Caco-2 (cell line): ENCODE measurements around the gene LCNL1. TPM values are rescaled to one million over a fixed set of nuclear protein-coding genes. Genes with fewer than 3 reads are reported as not detected.
A peak's percentile ranks its signal among the peaks of the same experiment; 100 is the strongest.

ENCODE experiments used
- BruUV-seq: library from RNA; stranded (reverse); fragments of 400-500 nt; replicated peaks from 2 replicates; lab custom pipeline; 2021; lab: Mats Ljungman, UMichigan
- CTCF ChIA-PET: fragments of 300-600 bp; sonication (Branson Sonifier 250); formaldehyde crosslinking; loops from one replicate; lab custom pipeline; 2022; ENCODE audit warnings: antibody characterized with exemption; lab: Charles Lee
- POLR2A ChIA-PET: fragments of 300-600 bp; sonication (Branson Sonifier 250); formaldehyde crosslinking; loops from one replicate; lab custom pipeline; 2022; ENCODE audit warnings: antibody characterized with exemption; lab: Charles Lee
- DNase-seq, 2 experiments: peaks; one replicate each; pipeline versions ENCODE4 v3.0.0 to v3.0.0-alpha.2; 2020 to 2022
- H3K27me3 ChIP-seq: replicated peaks from 2 replicates; pipeline ENCODE4 v1.6.0; 2011; ENCODE audit warnings: low read length; ENCODE audit not compliant: control insufficient read depth, insufficient read depth
- H3K36me3 ChIP-seq: 2 replicates; pipeline ENCODE4 v1.5.1; 2011; ENCODE audit warnings: low read length; ENCODE audit not compliant: control insufficient read depth, insufficient read depth
- H3K4me1 ChIP-seq: fragments of 250-450 bp; sonication (Bioruptor Pico); 2 replicates; pipeline ENCODE4 v1.5.1; 2020; ENCODE audit warnings: mild to moderate bottlenecking
- H3K4me3 ChIP-seq: 2 replicates; pipeline ENCODE4 v1.5.1; 2011; ENCODE audit warnings: low read depth, mild to moderate bottlenecking, control low read depth, low read length
- H3K9me3 ChIP-seq: fragments of 250-450 bp; sonication (Bioruptor Pico); 2 replicates; pipeline ENCODE4 v1.5.1; 2020; ENCODE audit warnings: mild to moderate bottlenecking, moderate library complexity
- H3K27ac Mint-ChIP-seq: one replicate; pipeline ENCODE4 v1.8.0; 2022; ENCODE audit warnings: mixed read lengths; ENCODE audit not compliant: unreplicated experiment
- H3K27me3 Mint-ChIP-seq: one replicate; pipeline ENCODE4 v1.8.0; 2022; ENCODE audit warnings: mixed read lengths; ENCODE audit not compliant: insufficient read depth, unreplicated experiment
- H3K36me3 Mint-ChIP-seq: one replicate; pipeline ENCODE4 v1.8.0; 2022; ENCODE audit warnings: mild to moderate bottlenecking, mixed read lengths; ENCODE audit not compliant: insufficient read depth, unreplicated experiment
- H3K4me1 Mint-ChIP-seq: one replicate; pipeline ENCODE4 v1.8.0; 2022; ENCODE audit warnings: low read depth, mixed read lengths; ENCODE audit not compliant: unreplicated experiment
- H3K4me3 Mint-ChIP-seq: one replicate; pipeline ENCODE4 v1.8.0; 2022; ENCODE audit warnings: mild to moderate bottlenecking, moderate library complexity, mixed read lengths; ENCODE audit not compliant: unreplicated experiment
- H3K9me3 Mint-ChIP-seq: one replicate; pipeline ENCODE4 v1.8.0; 2022; ENCODE audit warnings: mixed read lengths; ENCODE audit not compliant: unreplicated experiment
- intact Hi-C: fragments of 100-400 bp; cut with micrococcal nuclease; formaldehyde crosslinking; loops from one replicate; pipeline ENCODE4 v1.10.0; 2022; ENCODE audit not compliant: unreplicated experiment
- total RNA-seq: library from RNA; stranded (reverse); gene quantifications from 2 replicates; pipeline ENCODE4 v1.2.3, GENCODE V29; 2022
- TF ChIP-seq, protein P1 (sequence below), 2 experiments: fragments of 200-600 bp in 1 of 2; IDR thresholded peaks; 1 replicate in 1 of 2; 2 replicates in 1 of 2; pipeline versions ENCODE4 v1.5.1 to v1.8.0; 2011 to 2022; ENCODE audit warnings: antibody characterized with exemption in 1 of 2, control low read depth in 1 of 2, inconsistent platforms in 1 of 2, low read depth in 1 of 2, low read length in 1 of 2, mild to moderate bottlenecking in 1 of 2, moderate library complexity in 1 of 2; ENCODE audit not compliant: insufficient read depth in 1 of 2, severe bottlenecking in 1 of 2, unreplicated experiment in 1 of 2

LCNL1 gene
- total RNA-seq, 1 experiment from 2014 or later = not detected

DNA sequence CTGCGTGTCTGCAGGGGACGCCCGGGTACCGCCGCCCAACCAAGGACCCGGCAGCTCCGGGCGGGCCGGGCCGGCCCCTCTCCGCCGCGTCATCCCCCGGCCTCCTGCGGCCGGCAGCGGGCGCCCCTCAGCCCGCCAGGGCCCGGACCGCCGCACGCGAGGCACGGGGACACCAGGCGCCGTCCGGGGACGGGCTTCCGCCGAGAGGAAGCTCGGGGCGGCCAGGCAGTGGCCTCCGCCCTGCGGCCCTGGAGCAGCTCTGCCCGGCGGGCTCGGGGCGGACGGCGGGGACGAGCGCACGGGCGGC is 38.6 kb upstream of the LCNL1 start:
- DNase-seq = peak in 1 of 2 experiments; percentile 72
- H3K4me1 Mint-ChIP-seq = no peaks in the 10 kb centered on the region
- no peaks in the 10 kb centered on the region for H3K9me3 Mint-ChIP-seq
- H3K27ac Mint-ChIP-seq = peak overlapping the region; percentile 48
- CTCF ChIA-PET = interaction anchor here (0.6 to 1.0 kb wide), 3 partner anchors 48 to 85 kb away, joined by 3 to 5 read pairs (median 4); partner anchors contain the start of gene CLIC3
- TF ChIP-seq, protein P1, sequence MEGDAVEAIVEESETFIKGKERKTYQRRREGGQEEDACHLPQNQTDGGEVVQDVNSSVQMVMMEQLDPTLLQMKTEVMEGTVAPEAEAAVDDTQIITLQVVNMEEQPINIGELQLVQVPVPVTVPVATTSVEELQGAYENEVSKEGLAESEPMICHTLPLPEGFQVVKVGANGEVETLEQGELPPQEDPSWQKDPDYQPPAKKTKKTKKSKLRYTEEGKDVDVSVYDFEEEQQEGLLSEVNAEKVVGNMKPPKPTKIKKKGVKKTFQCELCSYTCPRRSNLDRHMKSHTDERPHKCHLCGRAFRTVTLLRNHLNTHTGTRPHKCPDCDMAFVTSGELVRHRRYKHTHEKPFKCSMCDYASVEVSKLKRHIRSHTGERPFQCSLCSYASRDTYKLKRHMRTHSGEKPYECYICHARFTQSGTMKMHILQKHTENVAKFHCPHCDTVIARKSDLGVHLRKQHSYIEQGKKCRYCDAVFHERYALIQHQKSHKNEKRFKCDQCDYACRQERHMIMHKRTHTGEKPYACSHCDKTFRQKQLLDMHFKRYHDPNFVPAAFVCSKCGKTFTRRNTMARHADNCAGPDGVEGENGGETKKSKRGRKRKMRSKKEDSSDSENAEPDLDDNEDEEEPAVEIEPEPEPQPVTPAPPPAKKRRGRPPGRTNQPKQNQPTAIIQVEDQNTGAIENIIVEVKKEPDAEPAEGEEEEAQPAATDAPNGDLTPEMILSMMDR (IDR thresholded peaks at IDR 0.05; ENCODE audit: insufficient read depth in 1 of 2, low read depth in 1 of 2, low read length in 1 of 2, severe bottlenecking in 1 of 2, unreplicated experiment in 1 of 2) = no peak
- Histone ChIP-seq H3K9me3 (no peaks in the 10 kb centered on the region), H3K4me3 (peak overlapping the region; percentile 59), H3K36me3 (peaks cover 1% of the 10 kb centered on the region; the same call in 1 of the 2 replicates), H3K27me3 (no peaks in the 10 kb centered on the region), H3K4me1 (peaks cover 44% of the 10 kb centered on the region)
- intact Hi-C loops = loop anchor here (10.0 kb wide), 1 partner anchor 99 kb away; the partner anchor contains the start of genes AJM1 and PHPT1
- peaks cover 60% of the 10 kb centered on the region for H3K36me3 Mint-ChIP-seq
- POLR2A ChIA-PET = no interaction called here
- no peaks in the 10 kb centered on the region for H3K27me3 Mint-ChIP-seq
- no TSS peak for BruUV-seq
- H3K4me3 Mint-ChIP-seq = peak overlapping the region; percentile 71

DNA sequence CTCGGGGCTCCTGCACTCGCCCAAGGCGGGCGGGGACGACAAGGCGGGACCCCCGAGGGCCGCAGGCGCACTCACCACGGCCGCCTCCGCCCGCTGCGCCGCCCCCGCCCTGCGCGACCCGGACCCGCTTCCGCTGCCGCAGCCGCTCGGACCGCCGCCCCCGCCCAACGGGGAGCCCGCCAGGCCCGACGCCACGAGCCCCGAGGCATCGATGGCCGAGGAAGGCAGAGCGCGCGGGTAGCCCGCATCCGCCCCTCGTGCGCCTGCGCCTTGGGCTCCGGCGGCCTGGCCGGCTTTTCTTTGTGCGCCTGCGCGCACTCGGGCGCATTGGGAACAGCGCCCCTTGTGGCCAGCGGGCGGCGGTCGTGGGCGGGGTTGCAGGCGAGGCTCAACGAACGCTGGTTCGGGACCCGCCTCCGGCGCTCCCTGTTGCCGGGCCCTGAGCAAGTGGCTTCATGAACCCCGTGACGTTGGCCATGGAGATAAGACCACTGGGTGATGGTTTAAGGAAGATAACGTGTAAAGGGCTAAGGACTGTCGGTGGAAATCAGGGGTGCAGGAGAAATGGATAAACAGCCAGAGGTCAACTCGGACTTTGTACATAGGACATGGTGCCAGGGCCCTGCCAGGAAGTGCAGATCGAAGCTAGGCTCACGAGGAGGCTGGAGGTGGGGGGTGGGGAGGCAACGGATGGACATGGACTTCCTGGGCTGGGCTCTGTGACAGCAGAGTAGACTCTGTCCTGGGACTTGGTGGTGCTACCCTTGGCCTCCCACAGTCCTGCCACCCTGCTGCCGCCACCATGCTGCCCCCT is 38.1 kb upstream of the LCNL1 start, which contains the start of the genes C8G and FBXW5:
Gene C8G, plus strand, starts transcription at position 725 of the 814 bp plus-strand sequence. Its CDS starts 78 bp downstream, at position 803.
Gene FBXW5, minus strand, starts transcription at position 220 of the 814 bp plus-strand sequence. CDS start 655 bp downstream, outside the sequence.
- Mint-ChIP-seq H3K4me1 (no peaks in the 10 kb centered on the region), H3K9me3 (no peaks in the 10 kb centered on the region), H3K4me3 (peak within 1 kb of the TSS; percentile 71), H3K36me3 (peaks cover 60% of the 10 kb centered on the region), H3K27me3 (no peaks in the 10 kb centered on the region), H3K27ac (peak within 1 kb of the TSS; percentile 48)
- H3K36me3 ChIP-seq = peaks cover 1% of the 10 kb centered on the region; the same call in 1 of the 2 replicates
- peak; percentile 93 to 97 for DNase-seq
- H3K4me3 ChIP-seq = peak within 1 kb of the TSS; percentile 59
- intact Hi-C loops = loop anchor here (5.0 to 10.0 kb wide), 2 partner anchors 100 to 157 kb away; partner anchors contain the start of genes AJM1 and PHPT1
- no peaks in the 10 kb centered on the region for H3K9me3 ChIP-seq
- ChIA-PET POLR2A (no interaction called here), CTCF (interaction anchor here (0.6 to 1.0 kb wide), 4 partner anchors 11 to 85 kb away, joined by 3 to 5 read pairs (median 4); partner anchors contain the start of gene CLIC3)
- H3K27me3 ChIP-seq = no peaks in the 10 kb centered on the region
- H3K4me1 ChIP-seq = peaks cover 44% of the 10 kb centered on the region
- BruUV-seq = no TSS peak
- TF ChIP-seq, protein P1 (IDR thresholded peaks at IDR 0.05; ENCODE audit: insufficient read depth in 1 of 2, low read depth in 1 of 2, low read length in 1 of 2, severe bottlenecking in 1 of 2, unreplicated experiment in 1 of 2) = peak; percentile 92 to 96
